HG03135 (cell line): Measurements from ENCODE around the gene CNPY4.

ENCODE experiments used
- ATAC-seq: cut with Tn5 transposase; IDR thresholded peaks from one replicate; pipeline ENCODE4 v1.9.1; 2021; ENCODE audit warnings: mild to moderate bottlenecking, moderate library complexity; ENCODE audit not compliant: unreplicated experiment

CNPY4 gene, protein sequence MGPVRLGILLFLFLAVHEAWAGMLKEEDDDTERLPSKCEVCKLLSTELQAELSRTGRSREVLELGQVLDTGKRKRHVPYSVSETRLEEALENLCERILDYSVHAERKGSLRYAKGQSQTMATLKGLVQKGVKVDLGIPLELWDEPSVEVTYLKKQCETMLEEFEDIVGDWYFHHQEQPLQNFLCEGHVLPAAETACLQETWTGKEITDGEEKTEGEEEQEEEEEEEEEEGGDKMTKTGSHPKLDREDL

DNA sequence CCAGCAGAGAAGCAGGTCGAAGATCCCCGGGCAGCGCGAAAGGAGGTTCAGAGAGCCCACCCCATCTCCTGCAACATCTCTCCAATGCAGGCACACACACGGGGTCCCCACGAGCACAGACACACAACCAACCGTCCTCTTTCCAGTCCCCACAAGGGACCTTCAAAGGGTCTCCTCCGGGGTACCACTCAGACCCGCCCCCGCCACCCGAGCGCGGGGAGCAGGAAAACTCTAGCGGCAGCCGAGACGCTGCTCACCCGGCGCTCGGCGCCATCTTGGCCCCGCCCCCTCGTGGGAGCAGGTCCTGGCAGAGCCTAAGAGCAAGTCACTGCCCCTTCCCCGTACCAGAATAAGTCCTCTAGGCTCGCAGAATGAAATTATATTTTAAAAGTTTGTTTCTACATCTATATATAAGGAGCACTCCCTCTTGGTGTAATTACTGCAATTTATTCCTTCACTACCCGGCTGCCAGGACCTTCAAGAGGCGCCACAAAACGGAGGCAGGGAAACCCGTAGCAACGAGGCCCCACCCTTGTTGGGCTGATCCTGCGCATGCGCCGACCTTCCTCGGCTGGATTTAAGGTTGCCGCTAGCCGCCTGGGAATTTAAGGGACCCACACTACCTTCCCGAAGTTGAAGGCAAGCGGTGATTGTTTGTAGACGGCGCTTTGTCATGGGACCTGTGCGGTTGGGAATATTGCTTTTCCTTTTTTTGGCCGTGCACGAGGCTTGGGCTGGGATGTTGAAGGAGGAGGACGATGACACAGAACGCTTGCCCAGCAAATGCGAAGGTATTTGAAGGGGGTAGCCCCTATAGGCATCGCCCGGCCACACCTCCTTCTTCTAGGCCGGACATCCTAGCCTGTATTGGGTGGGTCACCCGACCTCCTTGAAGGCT, at the start of gene CNPY4, which contains the start of gene TAF6:
Gene CNPY4, plus strand, starts transcription at position 563 of the 898 bp plus-strand sequence. Its CDS starts 111 bp downstream, at position 674.
Gene TAF6, minus strand, starts transcription at position 287 of the 898 bp plus-strand sequence. CDS start 5,149 bp downstream, outside the sequence.
- ATAC-seq, result peak; percentile 64

DNA sequence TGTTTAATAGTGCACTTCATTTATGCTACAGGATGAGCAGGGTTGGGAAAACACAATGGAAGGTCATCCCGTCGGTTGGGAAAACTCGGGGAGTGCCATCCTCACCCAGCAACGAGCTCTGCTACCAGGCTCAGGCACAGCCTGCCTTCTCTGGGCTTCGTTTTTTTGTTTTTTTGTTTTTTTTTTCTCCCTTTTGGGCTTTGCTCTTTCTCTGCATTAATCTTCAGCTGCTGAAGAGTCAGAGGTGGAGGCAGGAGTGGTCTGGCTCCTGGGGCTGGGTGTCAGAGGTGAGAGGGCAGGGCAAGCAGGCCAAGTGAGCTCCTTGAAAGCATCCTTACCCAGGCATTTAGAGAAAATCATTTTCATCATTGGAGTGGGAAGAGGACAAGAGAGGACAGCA, 49.4 kb upstream of the CNPY4 start:
- ATAC-seq, result no peak

DNA sequence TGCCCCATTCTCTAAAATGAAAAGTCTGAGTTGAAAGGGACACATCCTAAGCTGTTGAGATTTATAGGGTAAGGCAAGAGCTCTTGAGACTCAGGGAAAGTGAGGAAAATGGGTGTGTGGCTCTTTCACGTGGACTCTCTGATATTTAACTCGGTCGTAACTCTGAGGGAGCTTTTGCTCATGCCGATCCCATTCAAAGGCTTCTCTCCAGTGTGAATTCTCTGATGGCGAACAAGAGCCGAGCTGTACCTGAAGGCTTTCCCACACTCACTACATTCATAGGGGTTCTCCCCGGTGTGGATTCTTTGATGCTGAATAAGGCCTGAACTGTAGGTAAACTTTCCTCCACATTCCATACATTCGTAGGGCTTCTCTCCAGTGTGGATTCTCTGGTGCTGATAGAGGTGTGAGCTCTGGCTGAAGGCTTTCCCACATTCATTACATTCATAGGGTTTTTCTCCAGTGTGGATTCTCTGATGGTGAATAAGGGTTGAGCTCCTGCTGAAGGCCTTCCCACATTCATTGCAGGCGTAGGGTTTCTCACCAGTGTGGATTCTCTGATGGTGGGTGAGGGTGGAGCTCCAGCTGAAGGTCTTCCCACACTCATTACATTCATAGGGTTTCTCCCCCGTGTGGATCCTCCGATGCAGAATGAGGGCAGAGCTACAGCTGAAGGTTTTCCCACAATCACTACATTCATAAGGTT, 48.3 kb upstream of the CNPY4 start:
- ATAC-seq, result no peak

DNA sequence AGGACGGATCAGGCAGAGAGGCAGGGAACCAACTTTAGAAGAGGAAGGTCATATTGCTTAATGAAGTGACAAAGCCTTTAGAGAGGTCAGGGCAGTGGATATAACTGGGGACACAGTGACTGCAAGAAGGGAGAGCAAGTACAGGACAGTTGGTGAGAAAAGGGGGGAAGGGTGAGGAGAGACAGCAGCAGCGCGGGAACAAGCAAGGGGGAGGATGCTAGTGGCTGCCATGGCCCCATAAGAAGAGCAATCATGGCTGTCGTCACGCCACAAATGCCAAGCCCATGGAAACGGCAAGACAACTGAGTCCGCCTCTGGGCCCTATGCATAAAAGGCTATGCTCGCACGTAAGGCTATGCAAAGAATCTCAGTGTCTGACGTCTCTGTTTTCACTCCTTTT, 47.0 kb upstream of the CNPY4 start:
- ATAC-seq, result no peak

DNA sequence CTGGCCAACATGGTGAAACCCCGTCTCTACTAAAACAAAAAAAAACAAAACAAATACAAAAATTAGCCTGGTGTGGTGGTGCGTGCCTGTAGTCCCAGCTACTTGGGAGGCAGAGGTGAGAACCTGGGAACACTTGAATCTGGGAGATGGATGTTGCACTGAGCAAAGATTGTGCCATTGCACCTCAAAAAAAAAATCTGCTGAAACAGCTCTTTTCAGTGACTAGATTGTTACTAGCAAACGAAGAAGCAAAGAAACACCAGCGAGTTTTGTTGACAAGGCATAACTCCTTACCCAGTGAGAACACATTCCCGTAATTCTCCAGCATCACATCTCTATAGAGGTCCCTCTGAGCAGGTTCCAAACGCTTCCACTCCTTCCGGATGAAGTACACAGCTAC, 44.6 kb upstream of the CNPY4 start:
- ATAC-seq, result no peak

DNA sequence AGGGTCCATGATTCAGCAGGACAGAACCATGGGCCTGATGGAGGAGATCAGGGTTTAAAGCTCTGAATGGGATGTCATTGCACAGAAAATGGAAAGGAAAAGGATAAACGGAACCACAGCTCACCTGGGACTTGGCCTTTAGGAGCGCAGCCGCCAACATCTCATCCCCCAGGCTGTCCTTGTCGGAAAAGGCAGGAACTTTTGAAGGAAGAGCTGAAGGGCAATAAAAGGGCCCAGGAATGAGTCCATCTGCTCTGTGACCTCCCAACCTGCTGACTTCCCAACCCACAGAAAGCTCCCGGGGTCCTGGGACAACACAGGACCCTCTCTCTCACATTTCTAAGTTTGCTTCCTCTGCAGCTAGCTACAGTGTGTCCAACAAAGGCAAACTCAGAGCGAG, 44.0 kb upstream of the CNPY4 start:
- ATAC-seq, result no peak

DNA sequence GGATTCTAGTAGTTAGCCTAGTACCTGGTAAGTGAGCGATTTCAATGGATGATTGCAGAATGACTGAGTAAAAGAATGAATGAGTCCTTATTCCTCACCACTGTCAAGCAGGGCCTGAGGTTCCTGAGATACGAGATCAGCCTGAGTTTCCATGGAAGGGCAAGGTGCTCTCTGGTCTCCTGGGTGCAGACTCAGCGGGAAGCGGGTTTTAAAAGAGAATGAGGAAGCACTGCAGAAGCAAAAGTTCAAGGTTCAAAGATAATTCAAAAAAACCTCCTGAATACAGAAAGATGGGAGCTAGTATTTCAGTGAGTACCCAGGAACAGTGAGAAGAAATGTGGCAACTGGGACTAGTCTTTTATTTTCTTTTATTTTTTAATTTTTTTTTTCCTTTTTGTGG, 42.2 kb upstream of the CNPY4 start:
- no peak for ATAC-seq

DNA sequence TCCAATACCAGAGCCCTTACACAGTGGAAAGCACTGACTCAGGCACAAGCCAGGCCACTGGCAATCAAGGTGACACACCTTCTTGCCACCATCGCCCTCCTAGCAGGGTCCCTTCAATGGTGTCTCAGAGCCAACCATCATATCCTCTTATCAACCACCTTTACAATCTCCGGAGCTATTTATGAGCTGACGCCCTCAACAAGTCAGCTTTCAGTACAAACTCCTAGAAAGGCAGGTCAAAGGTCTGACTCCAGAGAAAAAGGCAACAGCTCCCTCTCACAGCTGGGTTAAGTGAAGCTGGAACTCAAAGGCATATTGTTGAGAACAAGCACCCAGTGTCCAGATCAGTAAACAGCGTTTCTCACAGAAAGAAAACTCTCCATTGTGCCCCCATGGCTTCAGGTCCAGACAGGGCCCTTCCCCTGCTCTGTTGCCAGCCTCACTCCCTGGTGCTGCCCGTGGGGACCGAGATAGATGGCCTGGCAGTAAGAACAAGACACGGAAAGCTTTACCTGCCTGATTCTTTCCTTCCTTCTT, 40.3 kb upstream of the CNPY4 start:
- ATAC-seq, result no peak

DNA sequence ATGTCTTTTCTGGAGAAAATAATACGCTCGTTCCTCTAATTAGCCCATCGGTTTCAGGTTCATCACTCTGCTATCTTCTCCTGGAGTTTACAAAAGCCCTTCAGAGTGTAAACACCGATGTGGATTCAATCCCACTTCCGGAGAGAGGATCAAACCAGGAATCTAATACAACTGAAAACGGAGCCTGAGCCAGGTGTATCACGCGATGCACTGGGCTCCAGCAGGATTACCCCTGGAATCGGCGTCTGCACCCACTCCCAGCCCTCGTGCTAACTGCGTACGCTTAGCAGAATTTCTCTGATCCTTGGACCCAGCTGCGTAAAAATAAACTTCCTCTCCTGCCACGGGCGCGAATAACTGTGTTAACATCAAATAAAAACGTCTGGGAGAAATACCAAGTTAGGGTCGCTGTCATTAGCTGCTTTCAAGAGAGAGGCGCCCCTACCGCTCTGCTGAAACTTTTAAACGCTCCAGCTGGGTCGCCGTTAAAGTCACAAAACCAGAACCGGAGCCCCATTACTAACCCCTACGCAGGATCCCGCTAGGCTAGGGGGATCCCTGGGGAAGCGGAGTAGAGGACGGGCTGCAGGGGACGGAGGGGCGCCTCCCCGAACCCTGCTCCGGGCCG, 38.4 kb upstream of the CNPY4 start:
- ATAC-seq, result no peak

DNA sequence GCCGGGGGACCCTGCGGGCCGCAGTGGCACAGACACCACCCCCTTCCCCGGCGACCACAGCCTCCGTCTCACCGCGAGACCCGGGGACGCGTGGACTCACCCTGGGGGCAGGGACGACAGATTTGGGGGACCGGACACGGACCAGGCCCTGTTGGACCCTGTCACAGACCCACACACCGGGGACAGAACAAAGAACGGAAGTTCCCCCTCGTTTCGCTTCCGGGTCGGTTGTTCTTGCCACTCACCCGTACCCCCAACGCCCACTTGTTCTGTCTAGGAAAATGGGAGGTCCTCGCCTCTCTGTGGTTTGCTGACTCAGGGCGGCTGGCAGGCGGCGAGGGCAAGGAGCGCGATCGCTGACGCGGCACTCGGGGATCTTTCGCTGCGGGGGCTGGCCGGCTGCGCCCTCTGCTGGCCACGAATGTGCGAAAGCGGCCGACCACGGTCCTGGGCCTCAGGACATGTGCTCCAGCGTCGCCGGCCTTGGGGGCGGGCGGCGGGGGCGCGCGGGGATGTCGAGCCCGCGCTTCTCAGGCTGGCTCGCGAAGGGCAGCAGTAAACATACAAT, 37.8 kb upstream of the CNPY4 start, which contains the start of gene ZNF3:
Gene ZNF3, minus strand, starts transcription at position 189 of the 568 bp plus-strand sequence. CDS start 4,366 bp downstream, outside the sequence.
- peak; percentile 74 for ATAC-seq

DNA sequence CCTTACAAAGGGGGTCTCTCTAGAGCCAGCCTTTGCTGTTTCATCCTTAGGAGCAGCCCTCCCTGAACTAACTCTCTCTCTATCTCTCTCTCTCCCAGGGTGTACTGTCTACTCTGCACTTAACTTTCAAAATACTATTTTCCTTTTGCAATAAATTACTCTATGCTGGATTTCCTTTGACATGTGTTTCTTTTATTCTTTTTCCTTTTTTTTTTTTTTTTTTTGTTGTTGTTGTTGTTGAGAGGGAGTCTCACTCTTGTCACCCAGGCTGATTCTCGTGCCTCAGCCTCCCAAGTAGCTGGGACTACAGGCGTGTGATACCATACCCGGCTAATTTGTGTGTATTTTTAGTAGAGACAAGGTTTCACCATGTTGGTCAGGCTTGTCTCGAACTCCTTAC, 36.5 kb upstream of the CNPY4 start:
- no peak for ATAC-seq

DNA sequence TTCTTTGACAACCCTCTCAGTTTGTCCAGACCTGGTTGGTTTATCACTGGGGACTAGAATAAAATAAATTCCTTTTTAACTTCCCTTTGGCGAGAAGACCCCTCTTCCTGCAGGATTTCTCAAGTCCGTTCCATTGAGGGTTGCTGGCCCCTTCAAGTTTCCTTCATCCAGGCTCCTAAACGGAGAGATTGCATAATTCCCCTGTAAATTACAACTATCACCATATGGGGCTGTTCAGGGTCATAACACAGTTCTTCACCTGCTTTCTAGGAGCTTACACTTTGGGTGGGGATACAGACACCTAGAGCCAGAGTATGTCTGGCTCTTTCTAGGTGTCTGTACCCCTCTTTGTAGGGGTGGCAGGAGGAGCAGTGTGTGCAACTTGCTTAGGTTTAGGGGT, 33.9 kb upstream of the CNPY4 start:
- no peak for ATAC-seq

DNA sequence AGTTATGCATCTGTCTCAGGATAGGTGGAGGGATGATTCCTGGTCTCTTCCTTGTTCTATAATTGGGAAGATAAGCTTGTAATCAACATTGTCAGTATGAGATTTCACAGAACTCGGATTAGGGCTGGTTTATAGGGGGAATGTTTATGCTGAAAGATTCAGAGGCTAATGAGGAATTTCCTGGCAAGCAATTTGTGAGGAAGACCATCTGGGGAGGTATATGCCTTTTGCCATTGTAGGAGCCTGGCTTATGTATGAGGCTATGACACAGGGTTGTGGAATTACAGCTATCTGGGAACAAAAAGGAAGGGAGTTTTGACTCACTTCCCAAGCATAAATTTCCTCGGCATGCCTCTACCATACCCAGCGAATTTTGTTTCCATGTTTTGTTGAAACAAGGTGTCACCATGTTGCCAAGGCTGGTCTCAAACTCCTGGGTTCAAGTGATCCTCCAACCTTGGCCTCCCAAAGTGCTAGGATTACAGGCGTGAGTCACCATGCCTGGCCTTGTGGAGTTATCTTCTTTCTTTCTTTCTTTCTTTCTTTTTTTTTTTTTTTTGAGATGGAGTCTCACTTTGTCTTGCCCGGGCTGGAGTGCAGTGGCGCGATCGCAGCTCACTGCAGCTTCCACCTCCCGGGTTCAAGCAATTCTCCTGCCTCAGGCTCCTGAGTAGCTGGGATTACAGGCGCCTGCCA, 32.2 kb upstream of the CNPY4 start:
- ATAC-seq, result no peak

DNA sequence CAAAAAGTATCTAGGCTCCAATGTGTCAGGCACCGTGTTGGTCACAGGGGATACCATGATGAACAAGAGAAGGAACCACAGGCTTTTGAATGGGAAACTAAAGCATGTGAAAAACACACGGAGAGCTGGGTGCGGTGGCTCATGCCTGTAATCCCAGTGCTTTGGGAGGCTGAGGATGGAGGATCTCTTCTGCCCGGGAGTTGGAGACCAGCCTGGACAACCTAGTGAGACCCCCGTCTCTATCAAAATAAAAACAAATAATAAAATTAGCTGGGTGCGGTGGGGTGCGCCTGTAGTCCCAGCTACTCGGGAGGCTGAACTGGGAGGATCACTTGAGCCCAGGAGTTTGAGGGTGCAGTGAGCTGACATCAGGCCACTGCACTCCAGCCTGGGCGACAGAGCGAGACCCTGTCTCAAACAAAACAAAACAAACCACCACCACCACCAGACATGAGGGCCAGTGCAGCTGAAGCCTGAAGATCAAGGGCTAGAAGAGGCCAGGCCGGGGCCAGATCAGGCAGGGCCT, 31.3 kb upstream of the CNPY4 start:
- no peak for ATAC-seq

DNA sequence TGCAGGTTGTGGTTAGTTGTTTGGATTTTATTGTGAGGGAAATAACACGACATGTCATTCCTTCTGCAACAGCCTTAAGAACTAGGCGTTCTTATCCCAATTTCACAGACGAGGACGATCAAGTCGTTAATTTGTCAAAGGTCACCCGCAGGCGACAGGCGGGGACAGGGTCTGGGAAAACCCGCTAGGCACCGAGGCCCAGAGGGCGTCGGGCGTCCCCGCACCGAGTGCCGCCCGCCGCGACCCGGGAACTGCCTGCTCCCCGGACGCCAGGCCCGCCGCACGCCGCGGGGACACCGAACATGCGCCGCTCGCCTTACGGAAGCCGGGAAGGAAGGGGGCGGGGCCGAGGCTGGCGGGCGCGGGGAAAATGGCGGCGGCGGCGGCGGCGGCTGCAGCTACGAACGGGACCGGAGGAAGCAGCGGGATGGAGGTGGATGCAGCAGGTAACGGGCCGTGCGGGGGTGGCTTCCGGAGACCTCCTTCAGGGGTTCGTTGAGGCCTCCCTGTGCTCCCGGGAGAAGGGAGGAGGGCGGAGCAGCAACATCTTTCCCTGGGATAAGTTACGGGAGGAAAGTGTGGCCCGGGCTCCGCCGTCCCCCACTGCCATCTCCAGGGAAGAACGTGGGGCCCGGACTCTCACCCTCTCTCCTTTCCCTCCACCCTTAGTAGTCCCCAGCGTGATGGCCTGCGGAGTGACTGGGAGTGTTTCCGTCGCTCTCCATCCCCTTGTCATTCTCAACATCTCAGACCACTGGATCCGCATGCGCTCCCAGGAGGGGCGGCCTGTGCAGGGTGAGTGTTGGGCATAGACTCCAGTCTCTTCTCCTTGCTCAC, 30.6 kb upstream of the CNPY4 start, which contains the start of gene COPS6:
Gene COPS6, plus strand, starts transcription at position 349 of the 837 bp plus-strand sequence. Its CDS starts 22 bp downstream, at position 371.
- ATAC-seq, result peak; percentile 49

DNA sequence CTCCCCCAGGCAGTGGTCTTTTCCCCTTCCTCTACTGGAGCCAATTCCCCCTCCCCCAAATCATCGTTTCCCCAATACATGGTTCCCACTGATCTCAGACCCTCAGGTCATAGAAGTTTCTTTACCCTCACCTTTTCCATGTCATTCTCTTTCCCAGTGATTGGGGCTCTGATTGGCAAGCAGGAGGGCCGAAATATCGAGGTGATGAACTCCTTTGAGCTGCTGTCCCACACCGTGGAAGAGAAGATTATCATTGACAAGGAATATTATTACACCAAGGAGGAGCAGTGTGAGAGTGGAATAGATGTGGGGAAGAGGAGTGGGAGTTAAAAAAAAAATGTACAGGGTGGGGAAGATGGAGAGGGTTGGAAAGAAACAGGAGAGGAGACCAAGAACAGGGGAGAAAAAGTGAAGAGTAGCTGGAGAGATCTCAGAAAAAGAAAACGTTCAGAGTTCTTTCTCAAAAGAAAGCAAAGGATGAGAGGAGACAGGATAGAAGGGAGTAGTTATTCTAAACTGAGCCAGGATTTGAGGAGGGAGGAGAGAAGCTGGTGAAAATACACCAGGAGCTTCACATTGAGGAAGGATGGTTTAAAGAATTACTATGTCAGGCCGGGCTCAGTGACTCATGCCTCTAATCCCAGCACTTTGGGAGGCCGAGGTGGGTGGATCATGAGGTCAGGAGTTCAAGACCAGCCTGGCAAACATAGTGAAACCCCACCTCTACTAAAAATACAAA, 29.8 kb upstream of the CNPY4 start:
- ATAC-seq, result no peak

DNA sequence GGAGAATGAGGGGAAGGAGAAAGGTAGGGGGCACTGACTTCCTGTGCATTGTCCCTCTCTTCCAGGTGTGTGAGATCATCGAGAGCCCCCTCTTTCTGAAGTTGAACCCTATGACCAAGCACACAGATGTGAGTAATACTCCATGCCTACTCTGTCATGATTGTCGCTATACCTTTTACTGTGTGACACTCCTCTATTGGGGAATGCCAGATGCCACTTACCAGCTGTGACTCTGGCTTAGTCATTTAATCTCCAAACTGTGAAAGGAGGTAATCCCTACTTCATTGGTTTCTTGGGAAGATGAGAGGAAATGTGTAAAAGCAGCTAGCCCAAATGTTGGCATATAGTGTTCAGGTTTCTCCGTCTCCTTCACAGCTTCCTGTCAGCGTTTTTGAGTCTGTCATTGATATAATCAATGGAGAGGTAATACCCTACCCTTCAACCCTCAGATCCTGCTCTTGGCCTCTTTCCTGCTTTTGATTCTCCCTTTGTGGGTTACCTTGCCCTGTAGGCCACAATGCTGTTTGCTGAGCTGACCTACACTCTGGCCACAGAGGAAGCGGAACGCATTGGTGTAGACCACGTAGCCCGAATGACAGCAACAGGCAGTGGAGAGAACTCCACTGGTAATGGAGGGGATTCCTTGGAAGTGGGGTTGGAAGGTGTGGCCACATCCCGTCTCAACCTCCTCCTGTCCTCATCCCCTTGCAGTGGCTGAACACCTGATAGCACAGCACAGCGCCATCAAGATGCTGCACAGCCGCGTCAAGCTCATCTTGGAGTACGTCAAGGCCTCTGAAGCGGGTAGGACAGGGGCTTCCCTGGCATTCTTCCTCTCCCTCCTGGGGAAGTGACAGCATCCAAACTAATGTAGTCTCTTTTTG, 28.7 kb upstream of the CNPY4 start:
- no peak for ATAC-seq
